BE2C (cell line): Measurements from ENCODE around the gene ZFPL1. TPM values are rescaled to one million over a fixed set of nuclear protein-coding genes. Genes with fewer than 3 reads are reported as not detected.

Experiments used
- DNase-seq: peaks from one replicate; pipeline ENCODE4 v3.0.0-alpha.2; 2020
- H3K27me3 ChIP-seq: fragments of 250-450 bp; sonication (Bioruptor Pico); 2 replicates; pipeline ENCODE4 v1.5.1; 2020; ENCODE audit warnings: mild to moderate bottlenecking
- H3K36me3 ChIP-seq: fragments of 250-450 bp; sonication (Bioruptor Pico); 2 replicates; pipeline ENCODE4 v1.5.1; 2020; ENCODE audit warnings: mild to moderate bottlenecking
- H3K4me1 ChIP-seq: fragments of 250-450 bp; sonication (Bioruptor Pico); 2 replicates; pipeline ENCODE4 v1.5.1; 2020
- H3K4me3 ChIP-seq: 2 replicates; pipeline ENCODE4 v1.5.1; 2011; ENCODE audit warnings: low read depth, low read length
- H3K9me3 ChIP-seq: fragments of 250-450 bp; sonication (Bioruptor Pico); 2 replicates; pipeline ENCODE4 v1.5.1; 2020
- CTCF ChIP-seq: IDR thresholded peaks from 2 replicates; pipeline ENCODE4 v1.5.1; 2012; ENCODE audit warnings: mild to moderate bottlenecking, low read depth, low read length
- polyA plus RNA-seq: library from polyadenylated mRNA; unstranded; fragments of >200 nt; gene quantifications from one replicate; pipeline ENCODE4 v1.2.1, GENCODE V29; 2012; ENCODE audit warnings: low read depth, missing spikeins; ENCODE audit not compliant: insufficient read length, insufficient read depth

The ZFPL1 gene
- polyA plus RNA-seq = 43.2 TPM

DNA sequence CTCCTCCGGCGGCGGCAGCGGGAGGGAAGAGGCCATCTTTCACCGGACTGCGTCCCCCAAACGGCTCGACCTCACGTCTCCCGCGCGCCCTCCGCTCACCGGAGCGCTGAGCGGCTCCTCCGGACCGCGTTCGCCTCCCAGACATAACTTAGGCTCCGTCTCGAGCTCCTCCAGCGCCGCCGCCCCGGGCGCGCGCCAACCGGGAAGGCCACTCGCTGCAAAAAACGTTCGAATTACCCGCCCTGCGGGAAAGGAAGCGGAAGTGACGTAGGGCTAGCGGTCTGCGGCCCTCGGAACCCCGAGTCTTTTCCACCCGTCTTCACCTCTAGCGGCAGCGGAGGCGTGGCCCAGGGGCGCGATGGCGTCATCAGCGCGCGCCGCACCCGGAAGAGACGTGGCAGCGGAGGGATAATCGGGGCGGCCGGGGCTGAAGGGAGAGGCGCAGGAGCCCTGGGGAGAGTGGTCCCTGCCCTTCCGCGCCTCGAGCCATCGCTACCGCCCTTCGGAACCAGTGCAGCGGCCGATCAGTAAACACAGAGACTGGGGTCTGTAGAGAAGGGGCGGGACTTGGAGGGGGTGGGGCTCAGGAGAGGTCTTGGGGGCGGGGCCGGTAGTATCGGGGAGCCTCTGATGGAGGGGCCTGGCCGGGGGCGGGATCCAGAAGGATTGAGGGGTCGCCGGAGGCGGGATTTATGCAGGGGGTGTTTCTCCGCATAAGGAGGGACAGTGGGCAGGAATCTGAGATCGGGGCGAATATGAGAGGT, at the start of gene ZFPL1, which contains the start of gene CDCA5:
Gene ZFPL1, plus strand, starts transcription at position 389 of the 764 bp plus-strand sequence. CDS start 477 bp downstream, outside the sequence.
Gene CDCA5, minus strand, starts transcription at position 207 of the 764 bp plus-strand sequence. Its CDS starts 62 bp downstream, at position 145.
- no peak for TF ChIP-seq CTCF
- no peaks in the 10 kb centered on the region for H3K27me3 ChIP-seq
- no peaks in the 10 kb centered on the region for H3K9me3 ChIP-seq
- H3K36me3 ChIP-seq = no peaks in the 10 kb centered on the region
- H3K4me3 ChIP-seq = peak within 1 kb of the TSS; percentile 92
- no peaks in the 10 kb centered on the region for H3K4me1 ChIP-seq
- DNase-seq = peak; percentile 89

DNA sequence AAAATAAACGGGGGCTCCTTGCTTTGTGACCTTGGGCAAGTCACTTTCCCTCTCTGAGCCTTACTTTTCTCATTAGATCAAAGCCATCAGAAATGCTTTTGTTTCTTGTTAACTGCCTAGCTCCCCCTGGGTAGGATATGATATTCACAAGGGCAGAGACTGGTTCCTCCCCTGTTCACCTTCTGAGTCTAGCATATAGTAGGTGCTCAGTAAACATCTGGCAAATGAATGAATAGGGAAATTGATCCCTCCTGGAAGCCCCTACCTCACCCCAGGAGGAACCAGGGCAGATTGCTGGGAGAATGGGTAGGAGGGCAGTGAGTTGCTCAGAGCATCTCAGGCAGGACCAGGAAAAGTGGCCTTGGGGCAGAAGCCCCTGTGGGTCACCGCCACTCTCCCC, 49.6 kb upstream of the ZFPL1 start:
- no peak overlapping the region for H3K4me3 ChIP-seq
- H3K27me3 ChIP-seq = no peaks in the 10 kb centered on the region
- no peaks in the 10 kb centered on the region for H3K9me3 ChIP-seq
- no peak for DNase-seq
- no peaks in the 10 kb centered on the region for H3K4me1 ChIP-seq
- no peak for TF ChIP-seq CTCF
- no peaks in the 10 kb centered on the region for H3K36me3 ChIP-seq

DNA sequence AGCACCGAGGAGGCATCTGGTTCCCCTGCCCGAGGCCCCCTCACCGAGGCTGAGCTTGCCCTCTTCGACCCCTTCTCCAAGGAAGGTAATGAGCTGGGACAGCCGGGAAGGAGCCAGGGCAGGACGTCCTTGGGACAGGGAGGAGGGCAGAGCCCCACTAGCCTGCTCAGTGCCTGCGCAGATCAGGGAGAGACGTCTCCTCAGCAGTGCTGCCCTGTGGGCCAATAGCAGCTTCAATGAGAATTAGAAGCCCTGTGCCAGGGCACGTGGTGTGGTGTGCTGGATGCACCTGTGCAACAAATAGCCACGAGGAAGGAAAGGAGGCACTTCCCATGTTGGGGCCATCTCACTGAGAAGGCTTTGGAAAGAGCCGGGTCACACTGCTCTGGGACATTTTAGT, 48.4 kb upstream of the ZFPL1 start:
- H3K27me3 ChIP-seq = no peaks in the 10 kb centered on the region
- DNase-seq = no peak
- H3K36me3 ChIP-seq = no peaks in the 10 kb centered on the region
- no peaks in the 10 kb centered on the region for H3K9me3 ChIP-seq
- no peak for TF ChIP-seq CTCF
- H3K4me1 ChIP-seq = no peaks in the 10 kb centered on the region
- no peak overlapping the region for H3K4me3 ChIP-seq

DNA sequence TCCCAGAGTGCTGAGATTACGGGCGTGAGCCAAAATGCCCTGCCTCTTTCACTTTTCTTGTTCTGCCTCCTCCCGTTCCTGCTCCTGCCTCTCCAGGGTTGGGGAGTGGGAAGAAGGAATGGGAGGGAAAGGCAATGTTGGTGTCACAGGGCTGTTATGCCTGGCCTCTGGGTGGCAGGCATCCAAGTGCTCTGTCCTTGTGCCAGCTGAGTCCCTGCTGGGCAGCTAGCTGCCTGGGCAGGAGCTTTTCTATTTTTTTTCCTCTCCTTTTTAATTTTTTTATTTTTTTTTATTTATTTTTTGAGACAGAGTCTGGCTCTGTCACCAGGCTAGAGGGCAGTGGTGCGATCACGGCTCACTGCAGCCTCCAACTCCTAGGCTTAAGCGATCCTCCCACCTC, 47.1 kb upstream of the ZFPL1 start:
- Histone ChIP-seq H3K4me3 (no peak overlapping the region), H3K36me3 (no peaks in the 10 kb centered on the region), H3K4me1 (no peaks in the 10 kb centered on the region), H3K9me3 (no peaks in the 10 kb centered on the region), H3K27me3 (no peaks in the 10 kb centered on the region; the same call in 1 of the 2 replicates)
- TF ChIP-seq CTCF = no peak
- no peak for DNase-seq

- no peaks in the 10 kb centered on the region for H3K36me3 ChIP-seq
- H3K9me3 ChIP-seq = no peaks in the 10 kb centered on the region
- no peaks in the 10 kb centered on the region for H3K4me1 ChIP-seq
- no peak for TF ChIP-seq CTCF
- DNase-seq = no peak
- no peaks in the 10 kb centered on the region; the same call in 1 of the 2 replicates for H3K27me3 ChIP-seq
- H3K4me3 ChIP-seq = peak overlapping the region; percentile 59
Observed at GRCh38 chr11:65040520-65040846, 43.5 kb upstream of the ZFPL1 start.
